GM23338 (cell line): Measurements from ENCODE around the gene COX7B2. TPM values are rescaled to one million over a fixed set of nuclear protein-coding genes. Genes with fewer than 3 reads are reported as not detected.

Source experiments
- ATAC-seq: fragments of 200-7000 bp; cut with Tn5 transposase; 3 replicates; pipeline ENCODE4 v1.9.1; 2020
- DNase-seq: peaks from one replicate; pipeline ENCODE4 v3.0.0-alpha.2; 2015; ENCODE audit warnings: low spot score
- H2AFZ ChIP-seq: fragments of 200-600 bp; sonication (generic); 2 replicates; pipeline ENCODE4 v1.8.0; 2016; ENCODE audit warnings: antibody characterized with exemption, mild to moderate bottlenecking, moderate library complexity
- H3F3A ChIP-seq: fragments of 200-600 bp; sonication (generic); replicated peaks from 2 replicates; pipeline ENCODE4 v1.8.0; 2017; ENCODE audit warnings: antibody characterized with exemption, mixed run types, low read depth
- H3K27ac ChIP-seq: fragments of 200-600 bp; sonication (generic); 2 replicates; pipeline ENCODE4 v1.6.1; 2016; ENCODE audit warnings: low read depth
- H3K27me3 ChIP-seq: fragments of 200-600 bp; sonication (generic); 2 replicates; pipeline ENCODE4 v1.8.0; 2016; ENCODE audit warnings: mild to moderate bottlenecking, mixed run types, moderate library complexity; ENCODE audit not compliant: insufficient read depth
- H3K36me3 ChIP-seq: fragments of 200-600 bp; sonication (generic); 2 replicates; pipeline ENCODE4 v1.8.0; 2016; ENCODE audit warnings: mild to moderate bottlenecking; ENCODE audit not compliant: insufficient read depth
- H3K4me1 ChIP-seq: fragments of 200-600 bp; sonication (generic); 2 replicates; pipeline ENCODE4 v1.8.0; 2016; ENCODE audit warnings: mild to moderate bottlenecking, moderate library complexity; ENCODE audit not compliant: insufficient read depth
- H3K4me2 ChIP-seq: fragments of 200-600 bp; sonication (generic); 2 replicates; pipeline ENCODE4 v1.7.1; 2017; ENCODE audit warnings: mixed run types
- H3K4me3 ChIP-seq: fragments of 200-600 bp; sonication (generic); 2 replicates; pipeline ENCODE4 v1.6.1; 2016; ENCODE audit warnings: mixed run types
- H3K79me2 ChIP-seq: fragments of 200-600 bp; sonication (generic); replicated peaks from 2 replicates; pipeline ENCODE4 v1.8.0; 2017; ENCODE audit warnings: mild to moderate bottlenecking; ENCODE audit not compliant: insufficient read depth
- H3K9me2 ChIP-seq: fragments of 200-600 bp; sonication (generic); 2 replicates; pipeline ENCODE4 v1.8.0; 2017; ENCODE audit not compliant: insufficient read depth
- H4K20me1 ChIP-seq: fragments of 200-600 bp; sonication (generic); replicated peaks from 2 replicates; pipeline ENCODE4 v1.8.0; 2017; ENCODE audit warnings: mild to moderate bottlenecking; ENCODE audit not compliant: insufficient read depth
- H3K27ac Mint-ChIP-seq: 2 replicates; pipeline ENCODE4 v1.8.0; 2020; ENCODE audit warnings: inconsistent platforms, mild to moderate bottlenecking, moderate library complexity, mixed read lengths
- H3K27me3 Mint-ChIP-seq: 3 replicates; pipeline ENCODE4 v1.8.0; 2022; ENCODE audit warnings: low read depth, mild to moderate bottlenecking, moderate library complexity, mixed read lengths, inconsistent platforms; ENCODE audit not compliant: insufficient read depth, poor library complexity
- H3K36me3 Mint-ChIP-seq: 3 replicates; pipeline ENCODE4 v1.8.0; 2021; ENCODE audit warnings: low read depth, mild to moderate bottlenecking, inconsistent platforms, moderate library complexity, mixed read lengths
- H3K4me1 Mint-ChIP-seq: 3 replicates; pipeline ENCODE4 v1.8.0; 2020; ENCODE audit warnings: mild to moderate bottlenecking, inconsistent platforms, mixed read lengths
- H3K4me3 Mint-ChIP-seq: 3 replicates; pipeline ENCODE4 v1.8.0; 2021; ENCODE audit warnings: moderate library complexity, mild to moderate bottlenecking, inconsistent platforms, mixed read lengths
- H3K9me3 Mint-ChIP-seq: 3 replicates; pipeline ENCODE4 v1.8.0; 2020; ENCODE audit warnings: moderate library complexity, mild to moderate bottlenecking, inconsistent platforms, mixed read lengths
- CREB1 ChIP-seq: fragments of 250-450 bp; sonication (Bioruptor Pico); IDR thresholded peaks from 2 replicates; pipeline ENCODE4 v1.5.0; 2020; ENCODE audit warnings: low read depth, mild to moderate bottlenecking, moderate library complexity
- ETS1 ChIP-seq: IDR thresholded peaks from 2 replicates; pipeline ENCODE4 v1.6.1; 2016; ENCODE audit warnings: antibody characterized with exemption
- EZH2 ChIP-seq: fragments of 200-600 bp; sonication (generic); IDR thresholded peaks from one replicate; pipeline ENCODE4 v1.8.0; 2017; ENCODE audit warnings: antibody characterized with exemption, mild to moderate bottlenecking, low read depth; ENCODE audit not compliant: unreplicated experiment
- EZH2phosphoT487 ChIP-seq: fragments of 200-600 bp; sonication (generic); IDR thresholded peaks from one replicate; pipeline ENCODE4 v1.8.1; 2018; ENCODE audit warnings: antibody characterized with exemption; ENCODE audit not compliant: unreplicated experiment
- JUNB ChIP-seq: IDR thresholded peaks from one replicate; pipeline ENCODE4 v1.6.1; 2016; ENCODE audit warnings: antibody characterized with exemption; ENCODE audit not compliant: unreplicated experiment
- NANOG ChIP-seq: IDR thresholded peaks from 2 replicates; pipeline ENCODE4 v1.6.1; 2016; ENCODE audit warnings: antibody characterized with exemption, borderline replicate concordance
- POLR2AphosphoS5 ChIP-seq: IDR thresholded peaks from 2 replicates; pipeline ENCODE4 v1.6.1; 2016; ENCODE audit warnings: antibody characterized with exemption, low read depth
- REST ChIP-seq: IDR thresholded peaks from one replicate; pipeline ENCODE4 v1.6.1; 2018; ENCODE audit warnings: antibody characterized with exemption; ENCODE audit not compliant: unreplicated experiment
- STAT1 ChIP-seq: IDR thresholded peaks from one replicate; pipeline ENCODE4 v1.6.1; 2016; ENCODE audit warnings: antibody characterized with exemption; ENCODE audit not compliant: unreplicated experiment
- ZNF114 ChIP-seq: fragments of 250-450 bp; sonication (Bioruptor Pico); IDR thresholded peaks from 2 replicates; pipeline ENCODE4 v1.5.0; 2020; ENCODE audit warnings: mild to moderate bottlenecking, moderate library complexity
- ZNF331 ChIP-seq: fragments of 250-450 bp; sonication (Bioruptor Pico); IDR thresholded peaks from 2 replicates; pipeline ENCODE4 v1.5.0; 2020; ENCODE audit warnings: low read depth, mild to moderate bottlenecking, moderate library complexity
- ZNF462 ChIP-seq: fragments of 250-450 bp; sonication (Bioruptor Pico); IDR thresholded peaks from 2 replicates; pipeline ENCODE4 v1.5.0; 2020; ENCODE audit warnings: mild to moderate bottlenecking, moderate library complexity
- polyA plus RNA-seq: library from polyadenylated mRNA; unstranded; fragments of >200 nt; fragmentation: Nextera tagmentation; extraction: Ambion mirVana; gene quantifications from 2 replicates; pipeline ENCODE4 v1.2.1, GENCODE V29; 2016
- total RNA-seq: library from RNA; depleted of rRNA; stranded (reverse); fragments of >200 nt; shearing (Covaris generic); gene quantifications from 2 replicates; pipeline ENCODE4 v1.2.3, GENCODE V29; 2014

Gene COX7B2
- total and polyA plus RNA-seq, 2 experiments from 2014 or later: not detected

- TF ChIP-seq REST: no peak
Measured at GRCh38 chr4:46953564-46953963, 44.5 kb upstream of the COX7B2 start (continued).

GRCh38 chr4:46952451-46952850 lies 43.4 kb upstream of the COX7B2 start:
- H3K4me3 ChIP-seq: no peak overlapping the region
- no peaks in the 10 kb centered on the region for H3K36me3 ChIP-seq
- ATAC-seq (no peak), DNase-seq (no peak)
- H3K4me1 ChIP-seq: no peaks in the 10 kb centered on the region
- H3K27ac ChIP-seq: no peak overlapping the region
- no peaks in the 10 kb centered on the region for H3K36me3 Mint-ChIP-seq
- no peaks in the 10 kb centered on the region for H3F3A ChIP-seq
- peaks cover 3% of the 10 kb centered on the region for H3K27me3 Mint-ChIP-seq
- no peaks in the 10 kb centered on the region for H3K4me1 Mint-ChIP-seq
- no peaks in the 10 kb centered on the region for H4K20me1 ChIP-seq
- H3K79me2 ChIP-seq: no peaks in the 10 kb centered on the region
- no peak overlapping the region for H2AFZ ChIP-seq
- no peaks in the 10 kb centered on the region for H3K9me3 Mint-ChIP-seq
- no peaks in the 10 kb centered on the region for H3K27me3 ChIP-seq
- H3K9me2 ChIP-seq: no peaks in the 10 kb centered on the region
- H3K4me3 Mint-ChIP-seq: no peak overlapping the region
- no peak overlapping the region for H3K27ac Mint-ChIP-seq
- H3K4me2 ChIP-seq: no peak overlapping the region
- TF ChIP-seq JUNB (no peak), EZH2 (no peak), POLR2AphosphoS5 (no peak), ETS1 (no peak), ZNF331 (no peak), REST (no peak), EZH2phosphoT487 (no peak), ZNF114 (CRISPR knock-in tag) (no peak), STAT1 (no peak), CREB1 (CRISPR knock-in tag) (no peak), NANOG (no peak), ZNF462 (no peak)
